Measurements from ENCODE around the gene MINPP1.

MINPP1 gene

DNA sequence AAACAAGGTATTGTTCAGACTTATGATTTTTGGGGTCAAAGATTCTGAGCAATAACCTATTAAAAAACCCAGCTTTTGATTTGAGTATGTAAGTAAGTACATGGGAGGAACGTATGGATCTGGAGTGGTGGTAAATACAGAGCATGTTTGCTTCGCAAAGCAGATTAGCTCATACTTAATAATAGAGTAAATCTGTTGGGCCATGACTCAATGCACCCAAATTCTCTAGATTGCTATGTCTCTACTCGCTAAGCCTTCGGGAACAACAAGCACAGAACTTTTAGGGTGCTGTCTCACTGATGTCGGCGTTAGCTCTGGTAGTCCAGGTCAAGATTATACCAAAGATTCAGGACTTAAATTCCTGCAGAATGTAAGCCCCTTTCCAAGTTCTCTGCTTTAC lies 807 bp upstream of the MINPP1 start:
- peak overlapping the region; percentile 85 for H3K4me3 ChIP-seq (ENCODE audit: low read depth, low read length)
- TF ChIP-seq, protein P1, sequence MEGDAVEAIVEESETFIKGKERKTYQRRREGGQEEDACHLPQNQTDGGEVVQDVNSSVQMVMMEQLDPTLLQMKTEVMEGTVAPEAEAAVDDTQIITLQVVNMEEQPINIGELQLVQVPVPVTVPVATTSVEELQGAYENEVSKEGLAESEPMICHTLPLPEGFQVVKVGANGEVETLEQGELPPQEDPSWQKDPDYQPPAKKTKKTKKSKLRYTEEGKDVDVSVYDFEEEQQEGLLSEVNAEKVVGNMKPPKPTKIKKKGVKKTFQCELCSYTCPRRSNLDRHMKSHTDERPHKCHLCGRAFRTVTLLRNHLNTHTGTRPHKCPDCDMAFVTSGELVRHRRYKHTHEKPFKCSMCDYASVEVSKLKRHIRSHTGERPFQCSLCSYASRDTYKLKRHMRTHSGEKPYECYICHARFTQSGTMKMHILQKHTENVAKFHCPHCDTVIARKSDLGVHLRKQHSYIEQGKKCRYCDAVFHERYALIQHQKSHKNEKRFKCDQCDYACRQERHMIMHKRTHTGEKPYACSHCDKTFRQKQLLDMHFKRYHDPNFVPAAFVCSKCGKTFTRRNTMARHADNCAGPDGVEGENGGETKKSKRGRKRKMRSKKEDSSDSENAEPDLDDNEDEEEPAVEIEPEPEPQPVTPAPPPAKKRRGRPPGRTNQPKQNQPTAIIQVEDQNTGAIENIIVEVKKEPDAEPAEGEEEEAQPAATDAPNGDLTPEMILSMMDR (IDR thresholded peaks at IDR 0.05; ENCODE audit: insufficient read depth, low read depth, low read length, missing control alignments) = no peak
- no peak for DNase-seq (ENCODE audit: low read depth)

DNA sequence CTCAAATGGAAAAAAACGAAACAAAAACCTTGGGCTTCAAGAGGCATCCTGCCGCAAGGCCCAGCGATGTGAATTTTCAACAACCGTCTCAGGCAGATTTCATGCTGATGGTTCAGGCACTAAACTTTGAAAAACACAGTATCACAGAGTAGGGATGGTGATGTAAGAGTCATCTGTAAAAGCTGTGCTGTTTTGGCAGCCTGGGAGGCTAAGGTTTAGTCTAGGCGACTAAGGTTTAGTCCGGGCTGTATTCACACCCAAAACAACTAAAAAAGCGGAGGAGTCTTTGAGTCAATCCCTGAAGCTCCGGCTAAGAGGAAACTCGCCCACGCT lies 420 bp upstream of the MINPP1 start:
- TF ChIP-seq, protein P1 (IDR thresholded peaks at IDR 0.05; ENCODE audit: insufficient read depth, low read depth, low read length, missing control alignments) = no peak

GRCh38 chr10:87505366-87506111 lies 846 bp downstream of the MINPP1 start:
- peak; percentile 76 for DNase-seq (ENCODE audit: low read depth)
- H3K4me3 ChIP-seq (ENCODE audit: low read depth, low read length) = peak overlapping the region; percentile 85
- TF ChIP-seq, protein P1 (IDR thresholded peaks at IDR 0.05; ENCODE audit: insufficient read depth, low read depth, low read length, missing control alignments) = peak; percentile 65

More for the DNA sequence above, 420 bp upstream of the MINPP1 start:
- no peak for DNase-seq (ENCODE audit: low read depth)
- H3K4me3 ChIP-seq (ENCODE audit: low read depth, low read length) = peak overlapping the region; percentile 85

DNA sequence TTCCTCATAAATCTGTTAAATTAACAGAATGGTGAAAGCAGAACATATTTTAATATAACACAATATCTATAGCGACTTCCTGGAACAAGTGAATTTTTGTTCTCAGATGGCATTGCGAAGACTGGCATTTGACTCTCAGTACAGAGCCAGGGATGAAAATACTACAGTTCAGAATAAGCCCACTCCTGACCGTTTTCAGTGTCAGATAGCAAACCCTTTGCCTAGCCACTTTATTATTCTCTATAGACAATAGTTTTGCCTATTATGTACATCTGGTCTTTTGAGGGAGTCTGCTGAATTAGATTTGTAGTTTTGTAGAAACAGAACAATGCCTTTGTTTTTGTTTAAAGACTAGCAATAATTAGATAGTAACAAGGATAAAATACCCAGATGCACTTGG lies 2.3 kb downstream of the MINPP1 start:
- TF ChIP-seq, protein P1 (IDR thresholded peaks at IDR 0.05; ENCODE audit: insufficient read depth, low read depth, low read length, missing control alignments) = no peak
- no peak overlapping the region for H3K4me3 ChIP-seq (ENCODE audit: low read depth, low read length)

GRCh38 chr10:87507879-87508483 lies 3.3 kb downstream of the MINPP1 start:
- TF ChIP-seq, protein P1 (IDR thresholded peaks at IDR 0.05; ENCODE audit: insufficient read depth, low read depth, low read length, missing control alignments) = no peak
- no peak overlapping the region for H3K4me3 ChIP-seq (ENCODE audit: low read depth, low read length)
- no peak for DNase-seq (ENCODE audit: low read depth)

More for the DNA sequence above, 2.3 kb downstream of the MINPP1 start:
- no peak for DNase-seq (ENCODE audit: low read depth)

GRCh38 chr10:87508837-87509236 lies 4.1 kb downstream of the MINPP1 start:
- DNase-seq (ENCODE audit: low read depth) = no peak
- TF ChIP-seq, protein P1 (IDR thresholded peaks at IDR 0.05; ENCODE audit: insufficient read depth, low read depth, low read length, missing control alignments) = no peak
- H3K4me3 ChIP-seq (ENCODE audit: low read depth, low read length) = no peak overlapping the region

All from GM12865 (cell line).